GM21381 (cell line): ENCODE measurements around the gene GNLY.
"Not testable (repeated sequence)": the region's sequence is repeated elsewhere in the genome, so short reads cannot be mapped to it uniquely, and the experiment has no call there.

ENCODE experiments used
- ATAC-seq: cut with Tn5 transposase; IDR thresholded peaks from one replicate; pipeline ENCODE4 v1.9.1; 2021; ENCODE audit warnings: mild to moderate bottlenecking, moderate library complexity; ENCODE audit not compliant: unreplicated experiment

GNLY gene

DNA sequence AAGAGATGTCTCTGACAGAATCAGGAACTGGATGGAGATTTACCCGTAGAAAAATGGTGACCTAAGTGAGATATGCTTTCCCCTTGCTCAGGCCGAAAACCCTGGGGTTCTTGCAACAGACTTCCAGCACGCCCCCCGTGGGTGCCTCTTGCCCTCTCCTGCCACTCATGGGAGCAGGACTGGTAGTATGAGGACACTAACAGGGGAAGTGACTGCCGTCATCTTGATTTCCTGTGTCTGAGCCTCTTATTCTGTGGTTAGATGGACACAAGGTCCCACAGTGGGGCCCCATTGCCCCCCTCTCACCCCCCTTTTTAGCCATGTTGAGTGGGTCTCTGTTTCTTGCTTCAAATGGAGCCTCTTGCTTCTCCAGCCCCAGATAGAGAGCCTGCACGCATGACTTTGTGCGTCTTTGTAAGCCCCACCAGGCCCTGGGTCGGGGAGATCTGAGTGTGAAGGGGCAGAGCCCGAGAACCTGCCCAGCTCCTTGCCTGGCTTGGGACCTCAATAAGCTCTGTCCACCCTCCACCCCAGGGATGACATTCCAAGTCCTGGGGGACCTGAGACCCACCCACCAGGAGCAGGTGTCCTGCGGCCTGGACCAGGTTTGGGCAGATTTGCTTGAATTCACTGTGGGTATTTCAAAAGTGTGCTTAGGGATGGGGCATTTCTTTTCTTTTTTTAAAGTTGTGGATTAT is 12.6 kb downstream of the GNLY start:
- ATAC-seq, result no peak

DNA sequence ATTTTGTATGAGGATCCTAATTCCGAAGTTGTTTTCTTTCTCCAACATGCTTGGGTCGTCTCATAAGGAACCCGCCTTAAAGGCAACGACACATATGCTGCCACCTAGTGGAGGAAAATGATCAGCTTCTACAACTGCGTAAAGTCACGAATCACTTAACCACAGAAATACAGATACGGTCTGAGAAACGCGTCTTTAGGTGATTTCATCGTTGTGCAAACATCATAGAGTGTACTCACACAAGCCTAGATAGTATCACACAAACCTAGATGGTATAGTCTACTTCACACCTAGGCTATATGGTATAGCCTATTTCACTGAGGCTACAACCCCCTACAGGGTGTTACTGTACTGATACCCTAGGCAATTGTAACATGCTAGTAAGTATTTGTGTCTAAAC is 13.1 kb downstream of the GNLY start:
- ATAC-seq, result no peak

DNA sequence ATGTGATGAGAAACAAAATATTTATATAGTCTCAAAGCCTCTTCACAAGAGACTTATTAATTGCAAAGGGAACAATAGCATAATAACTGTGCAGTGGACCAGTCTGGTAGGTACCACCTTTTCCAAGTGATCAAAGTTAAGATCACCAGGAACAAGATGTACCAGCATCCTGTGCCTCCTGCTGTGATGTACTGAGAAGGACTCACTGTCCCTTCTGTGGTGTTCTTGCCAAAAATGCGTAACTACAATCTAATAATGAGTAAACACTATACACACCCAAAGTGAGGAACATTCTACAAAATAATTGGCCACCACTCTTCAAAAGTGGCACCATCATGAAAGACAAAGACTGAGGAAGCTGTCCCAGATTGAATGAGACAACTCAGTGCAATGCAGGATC is 14.5 kb downstream of the GNLY start:
- no peak for ATAC-seq

DNA sequence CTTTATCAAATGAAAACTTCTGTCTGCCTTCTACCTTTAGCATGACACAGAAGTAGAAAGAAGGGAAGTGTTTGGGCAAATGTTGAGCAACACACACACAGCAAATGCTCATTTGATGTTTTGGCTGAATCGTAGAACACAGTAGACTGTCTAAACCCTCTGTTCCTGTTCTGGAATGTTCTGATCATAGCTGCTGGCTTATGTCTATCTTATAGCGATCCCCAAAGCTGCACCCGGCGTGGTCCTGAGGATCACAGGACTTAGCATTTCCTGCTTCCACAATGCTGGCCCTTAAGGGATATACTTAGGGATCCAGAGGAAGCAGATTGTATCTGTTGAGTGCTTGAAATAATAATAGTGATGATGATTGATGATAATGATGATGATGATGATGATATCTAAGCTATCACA is 15.2 kb downstream of the GNLY start:
- ATAC-seq, result no peak

DNA sequence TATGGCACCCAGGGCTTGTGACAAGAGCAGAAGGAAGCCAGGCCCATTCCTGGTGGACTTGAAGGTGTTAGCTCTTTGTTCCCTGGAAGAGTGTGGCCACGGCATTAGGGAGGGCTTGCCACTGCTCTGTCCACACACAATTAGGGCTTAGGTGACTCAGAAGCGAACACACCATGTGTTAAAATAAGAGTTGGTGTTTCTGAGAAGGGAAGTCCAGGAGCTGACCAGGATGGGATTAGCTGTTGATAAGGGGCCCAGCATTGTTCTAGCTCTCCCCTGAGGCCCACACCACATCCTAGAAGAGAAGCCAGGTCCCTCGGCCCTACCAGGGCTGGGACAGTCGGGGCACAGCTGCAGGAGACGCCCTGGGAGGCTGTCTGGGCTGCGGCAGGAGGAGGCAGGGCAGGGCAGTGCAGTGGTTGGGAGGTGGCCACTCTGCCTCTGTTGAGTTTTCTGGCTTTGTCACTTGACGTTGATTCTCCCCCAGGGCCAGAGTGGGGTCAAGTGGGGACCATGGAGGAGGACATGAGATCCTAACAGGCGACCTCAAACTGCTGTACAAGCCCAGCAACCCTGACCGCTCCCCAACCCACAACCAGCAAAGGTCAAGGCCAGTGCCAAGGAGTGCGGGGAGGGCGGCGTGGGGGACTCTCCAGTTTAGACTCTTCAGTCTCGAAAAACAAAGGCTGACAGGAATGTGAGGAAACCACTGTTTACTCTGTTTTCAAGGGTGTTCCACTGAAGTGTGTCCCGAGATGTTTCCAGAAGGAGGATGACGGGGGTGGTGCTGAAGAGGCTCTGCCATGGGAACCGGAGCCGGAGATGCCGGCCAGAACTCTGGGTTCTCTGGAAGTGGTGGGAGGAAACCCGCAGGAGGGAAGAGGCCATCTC is 16.8 kb downstream of the GNLY start:
- ATAC-seq, result no peak

DNA sequence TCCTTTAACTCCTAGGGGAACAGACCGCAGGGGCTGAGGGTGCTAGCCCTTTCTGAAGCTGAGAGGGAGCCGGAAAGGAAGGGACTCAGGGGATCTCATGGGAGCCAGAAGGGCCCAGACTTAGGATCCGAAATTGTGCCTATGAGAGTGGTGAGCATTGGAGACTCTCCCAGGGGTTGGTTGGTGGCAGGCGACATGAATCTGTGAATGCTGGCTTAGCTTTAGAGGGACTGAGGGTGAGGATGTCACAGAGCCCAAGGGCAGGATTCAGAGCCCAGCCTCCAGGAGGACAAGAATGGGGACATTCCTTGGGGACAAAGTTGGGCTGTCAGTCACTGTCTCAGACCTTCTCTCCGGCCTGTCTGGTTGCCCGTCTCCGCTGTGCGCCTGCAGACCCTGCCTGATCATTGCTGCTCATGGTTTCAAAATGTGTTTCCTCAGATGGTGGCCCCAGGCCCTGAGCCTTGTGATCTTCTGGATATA is 17.5 kb downstream of the GNLY start:
- ATAC-seq, result no peak

DNA sequence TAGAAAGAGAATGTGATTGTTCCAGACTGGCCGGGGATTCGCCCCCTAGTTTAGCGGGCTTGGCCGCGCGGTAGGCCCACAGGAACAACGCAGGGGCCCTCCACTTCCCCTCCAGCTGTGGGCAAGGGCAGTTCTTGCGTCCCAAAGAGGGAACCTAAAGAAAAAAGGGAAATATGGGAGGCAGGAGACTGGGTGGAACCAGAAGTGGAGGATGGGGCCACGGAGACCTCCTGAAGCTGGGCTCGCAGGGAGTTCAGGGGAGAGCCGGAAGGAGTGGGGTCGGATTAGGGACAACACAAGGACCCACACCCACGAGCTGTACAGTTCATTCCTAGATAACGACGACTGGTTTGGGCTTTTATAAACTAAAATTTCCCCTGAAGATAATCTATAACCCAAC is 18.2 kb downstream of the GNLY start:
- no peak for ATAC-seq

DNA sequence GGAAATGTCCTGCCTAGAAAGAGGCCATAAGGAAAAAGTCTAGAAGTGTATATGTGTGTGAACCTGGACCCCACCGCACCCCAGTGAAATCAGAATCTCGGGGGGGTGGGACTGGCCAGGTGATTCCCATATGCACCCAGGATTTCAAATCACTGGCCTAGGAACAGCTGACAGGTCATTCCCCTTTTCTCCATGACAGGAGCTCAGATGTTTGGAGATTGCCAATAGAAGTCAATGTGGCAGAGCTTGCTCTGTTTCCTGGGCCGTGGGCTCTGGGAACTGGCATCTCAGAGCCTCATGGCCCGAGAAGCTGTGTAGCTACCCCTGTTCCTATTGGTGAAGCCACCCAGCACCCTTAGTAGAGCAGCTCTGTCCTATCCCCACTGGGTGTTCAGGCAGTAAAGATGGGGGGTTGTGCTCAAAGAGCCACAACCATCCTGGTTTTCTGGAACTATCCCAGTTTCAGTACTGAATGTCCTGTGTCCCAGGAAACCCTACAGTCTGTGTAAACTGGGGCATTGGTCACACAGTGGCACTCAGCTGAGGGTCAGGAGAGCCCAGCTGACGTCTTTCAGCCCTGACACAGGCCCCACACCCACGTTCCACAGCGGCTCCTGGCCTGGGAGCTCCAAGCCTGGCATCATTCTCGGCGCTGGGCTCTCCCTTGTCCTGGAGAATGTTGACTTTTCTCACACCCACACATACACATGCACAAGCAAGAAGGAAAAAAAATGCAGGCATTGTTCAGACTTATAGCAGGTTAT is 18.9 kb downstream of the GNLY start:
- ATAC-seq, result no peak

DNA sequence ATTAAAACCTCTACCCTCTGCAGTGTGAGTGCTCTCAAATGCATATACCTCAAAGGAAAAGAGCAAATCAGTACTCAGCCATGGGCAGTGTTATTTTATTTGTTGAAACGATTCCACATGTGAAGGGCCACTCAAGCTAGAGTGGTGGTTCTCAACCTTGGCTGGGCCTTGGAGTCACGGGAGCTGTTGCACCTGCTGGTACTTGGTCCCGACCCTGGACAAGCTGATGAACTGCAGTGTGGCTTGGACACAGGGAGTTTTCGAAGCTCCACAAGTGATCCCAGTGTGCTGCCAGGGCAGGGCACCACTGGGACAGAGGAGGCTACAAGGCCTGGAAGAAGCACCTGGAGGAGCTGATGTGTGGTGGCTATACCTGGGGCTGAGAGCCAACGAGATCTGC is 19.7 kb downstream of the GNLY start:
- ATAC-seq, result no peak

DNA sequence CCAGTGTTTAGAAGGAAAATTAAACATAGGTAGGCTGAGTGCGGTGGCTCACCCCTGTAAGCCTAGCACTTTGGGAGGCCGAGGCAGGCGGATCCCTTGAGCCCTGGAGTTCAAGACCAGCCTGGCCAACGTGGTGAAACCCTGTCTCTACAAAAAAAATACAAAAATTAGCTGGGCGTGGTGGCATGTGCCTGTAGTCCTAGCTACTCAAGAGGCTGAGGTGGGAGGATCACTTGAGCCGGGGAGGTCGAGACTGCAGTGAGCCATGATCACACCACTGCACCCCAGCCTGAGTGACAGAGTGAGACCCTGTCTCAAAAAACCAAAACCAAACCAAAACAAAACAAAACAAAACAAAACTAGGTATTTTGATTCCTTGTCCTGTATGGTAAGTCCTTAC is 20.3 kb downstream of the GNLY start:
- not testable (repeated sequence) for ATAC-seq

DNA sequence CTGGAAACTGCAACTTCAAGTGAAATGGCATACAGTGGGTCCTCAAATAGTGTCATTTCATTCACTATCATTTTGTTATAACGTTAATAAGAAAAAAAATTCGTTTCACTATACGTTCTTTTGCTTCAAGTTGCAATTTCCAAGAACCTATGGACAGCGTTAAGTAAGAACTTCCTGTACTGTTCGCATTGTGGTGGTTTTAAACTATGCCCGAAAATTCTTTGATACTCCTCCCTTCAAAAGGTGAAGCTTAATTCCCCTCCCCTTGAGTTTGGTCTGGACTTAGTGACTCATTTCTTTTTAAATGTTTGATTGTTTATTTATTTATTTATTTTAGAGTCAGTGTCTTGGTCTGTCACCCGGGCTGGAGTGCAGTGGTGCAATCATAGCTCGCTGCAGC is 20.7 kb downstream of the GNLY start:
- no peak for ATAC-seq

DNA sequence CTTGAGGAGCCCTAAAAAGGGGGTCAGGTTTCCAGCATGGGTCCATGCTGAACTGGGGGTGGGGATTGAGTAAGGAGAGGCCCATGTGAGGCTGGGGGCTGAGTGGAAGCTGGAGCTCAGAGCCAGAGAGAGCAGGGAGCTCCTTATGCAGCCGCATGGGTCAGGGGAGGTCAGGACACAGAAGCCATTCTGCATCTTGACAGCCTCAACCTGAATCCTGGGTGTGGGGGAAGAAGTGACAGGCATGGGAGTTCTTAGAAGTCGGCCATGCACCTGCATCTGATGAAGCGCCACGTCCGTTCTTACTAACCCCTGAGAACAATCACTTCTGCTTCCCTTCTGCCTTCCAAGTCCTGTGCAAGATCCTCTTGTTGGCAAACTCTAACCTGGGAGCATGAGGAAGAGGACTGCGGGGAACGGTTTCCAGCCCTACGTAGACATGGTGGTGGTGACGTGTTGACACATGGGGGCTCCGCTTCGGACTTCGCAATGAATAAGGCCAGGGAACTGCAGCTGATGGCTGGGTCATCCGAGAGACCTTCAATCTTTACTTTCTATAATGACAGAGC is 22.3 kb downstream of the GNLY start:
- no peak for ATAC-seq

DNA sequence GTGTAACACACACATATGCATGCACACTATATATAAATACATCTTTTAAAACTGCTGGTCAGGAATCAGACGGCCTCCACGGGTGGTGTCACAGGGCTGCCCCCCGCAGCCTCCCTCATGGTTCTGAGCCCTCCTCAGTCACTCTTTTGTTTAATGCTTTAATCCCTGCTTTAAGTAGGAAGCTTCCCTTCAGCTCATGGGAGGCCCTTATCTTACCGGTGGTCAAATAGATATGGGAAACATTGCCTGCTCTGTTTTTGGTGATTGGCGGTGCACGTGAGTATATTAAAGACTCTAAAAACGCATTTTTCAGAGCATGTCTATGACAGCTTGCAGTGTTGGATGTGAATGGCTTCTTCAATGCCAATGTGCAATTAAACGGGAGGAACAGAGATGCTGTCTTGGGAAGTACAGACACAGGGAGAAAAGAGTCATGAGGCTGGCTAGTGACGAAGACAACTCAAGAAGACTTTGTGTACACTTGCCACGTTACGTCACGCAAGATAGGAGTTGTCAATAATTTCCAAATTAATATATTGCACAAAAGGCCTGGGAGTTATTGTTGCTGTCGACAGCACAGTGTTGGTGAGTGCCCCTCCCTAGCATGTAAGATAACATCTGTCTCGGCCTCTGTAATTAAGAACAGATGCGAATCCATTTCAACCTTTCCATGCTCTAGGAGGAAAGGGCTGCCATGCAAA is 23.3 kb downstream of the GNLY start:
- ATAC-seq, result no peak

DNA sequence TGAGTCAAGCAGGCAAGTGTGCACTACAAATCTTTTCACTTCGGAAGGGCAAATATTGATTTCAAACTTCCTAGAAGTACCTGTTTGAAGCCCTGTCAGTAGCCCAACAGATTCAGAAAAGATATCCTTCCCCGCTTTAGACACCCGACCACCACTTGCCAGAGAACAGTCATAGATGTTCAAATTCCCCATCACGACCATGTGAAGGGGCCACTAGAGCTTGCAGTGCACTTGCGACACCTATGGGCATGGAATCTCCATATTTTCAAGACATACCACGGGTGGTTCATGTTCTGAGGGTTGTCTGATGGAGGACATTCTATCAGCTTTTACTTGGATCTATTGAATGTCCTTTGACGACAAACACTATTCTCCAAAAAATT is 23.8 kb downstream of the GNLY start:
- ATAC-seq, result no peak

DNA sequence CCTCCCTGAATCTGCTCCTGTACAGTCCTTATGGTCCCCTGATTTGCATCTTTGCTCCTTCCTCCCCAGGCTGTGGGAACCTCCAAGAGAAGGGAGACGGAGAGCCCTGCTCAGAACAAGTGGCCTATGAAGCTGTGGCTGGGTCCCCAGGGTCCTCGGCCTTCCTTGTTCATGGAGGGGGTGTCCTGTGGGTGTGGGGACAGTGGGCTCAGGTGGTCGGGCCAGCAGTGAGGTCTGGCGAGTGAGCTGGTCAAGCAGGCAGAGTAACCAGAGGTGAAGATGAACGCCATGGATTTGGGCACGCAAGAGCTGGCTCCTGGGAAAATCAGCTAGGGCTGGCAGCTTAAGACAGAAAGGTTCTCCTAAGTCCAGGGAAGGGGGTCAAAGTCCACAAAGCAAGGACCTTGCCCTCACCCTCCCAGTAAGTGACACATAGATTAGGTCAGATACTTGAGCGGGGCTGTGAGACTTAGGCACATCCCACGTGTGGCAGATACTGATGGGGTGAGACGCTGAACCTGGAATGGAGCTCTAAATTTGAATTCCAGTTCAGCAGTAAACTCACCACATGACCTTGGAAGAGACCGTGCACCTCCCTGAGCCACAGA is 24.8 kb downstream of the GNLY start:
- no peak for ATAC-seq

DNA sequence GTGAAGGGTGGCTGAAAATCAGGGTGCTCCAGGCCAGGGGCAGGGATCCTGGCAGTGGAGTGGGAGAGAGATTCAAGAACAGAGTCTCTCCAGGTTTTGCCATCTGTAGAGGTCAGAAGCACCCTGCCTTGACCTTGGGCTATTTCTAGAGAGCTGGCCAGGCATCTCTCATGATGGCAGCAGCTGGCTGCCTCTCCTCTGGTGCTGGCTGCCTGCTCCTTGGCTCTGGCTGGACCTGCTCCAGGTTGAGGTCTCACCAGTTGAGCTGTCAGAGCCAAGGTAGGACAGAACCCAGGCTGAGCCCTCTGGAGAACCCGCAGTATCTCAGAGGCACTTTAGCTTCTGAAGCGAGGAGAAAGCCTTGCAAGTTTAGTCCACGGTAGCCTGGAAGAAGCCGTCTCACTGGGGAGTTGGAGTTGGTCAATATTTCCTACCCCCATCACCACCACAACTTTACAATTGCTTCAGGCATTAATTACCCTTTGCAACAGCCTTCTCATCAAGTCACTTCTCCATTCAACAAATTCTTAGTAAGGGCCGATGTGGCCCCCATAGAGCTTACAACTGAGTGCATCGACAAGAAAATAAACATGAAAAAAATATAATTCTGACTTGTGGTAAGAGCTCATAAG is 25.6 kb downstream of the GNLY start:
- no peak for ATAC-seq

DNA sequence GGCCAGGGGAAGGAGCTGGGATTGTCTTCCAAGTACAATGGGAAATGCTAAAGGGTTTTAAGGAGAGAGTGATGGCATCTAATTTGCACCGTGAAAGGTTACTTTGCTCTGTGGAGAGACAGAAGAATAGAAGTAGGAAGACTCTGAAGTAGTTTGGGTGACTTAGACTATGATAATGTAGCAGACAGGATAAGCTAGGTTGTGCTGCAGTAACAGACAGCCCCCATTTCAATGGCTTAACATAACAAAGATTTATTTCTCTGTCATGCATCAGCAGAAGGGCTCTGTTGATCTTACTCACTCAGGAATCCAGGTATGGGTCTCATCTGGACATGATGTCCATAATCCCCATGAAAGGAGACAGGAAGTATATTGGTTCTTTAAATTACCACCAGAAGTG is 26.4 kb downstream of the GNLY start:
- no peak for ATAC-seq

DNA sequence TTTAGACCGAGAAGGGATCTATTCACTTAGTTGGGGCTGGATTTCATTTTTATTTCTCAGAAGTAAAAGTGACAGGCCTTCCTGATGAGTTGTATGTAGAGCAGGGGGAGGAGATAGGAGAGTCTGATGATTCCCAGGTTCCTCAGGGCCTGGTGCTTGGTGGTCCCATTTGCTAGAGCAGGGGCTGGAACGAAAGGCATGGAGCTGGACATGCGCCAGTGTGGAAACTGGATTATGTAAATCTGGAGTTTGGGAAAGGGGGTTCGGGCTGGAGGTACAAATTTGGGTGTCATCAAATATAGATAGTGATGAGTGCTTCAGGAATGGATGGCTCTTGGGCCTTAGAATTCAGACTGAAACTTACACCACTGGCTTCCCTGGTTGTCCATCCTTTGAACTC is 27.5 kb downstream of the GNLY start:
- ATAC-seq, result no peak

DNA sequence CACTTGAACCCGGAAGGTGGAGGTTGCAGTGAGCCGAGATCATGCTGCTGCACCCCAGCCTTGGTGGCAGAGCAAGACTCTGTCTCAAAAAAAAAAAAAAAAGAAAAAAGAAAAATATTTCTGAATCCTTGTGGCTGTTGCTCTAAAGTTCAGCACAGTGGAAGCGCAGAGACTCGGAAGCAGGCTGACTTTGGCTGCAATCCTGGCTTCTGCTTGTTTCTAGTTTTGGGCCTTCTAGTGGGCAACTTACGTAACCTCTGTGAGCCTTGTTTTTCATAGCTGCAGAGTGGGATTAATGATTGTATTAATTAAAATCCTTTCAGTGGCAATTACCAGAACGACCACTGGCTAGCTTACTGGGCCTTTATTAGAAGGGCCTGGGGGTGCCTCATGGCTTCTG is 28.4 kb downstream of the GNLY start:
- ATAC-seq, result no peak
